NCI-H774 (cell line): ENCODE data around the gene MTMR3.
"Not testable (repeated sequence)": the region's sequence is repeated elsewhere in the genome, so short reads cannot be mapped to it uniquely, and the experiment has no call there.

Experiments
- DNase-seq: peaks from one replicate; lab custom pipeline; 2025; lab: John Stamatoyannopoulos, UW

The MTMR3 gene

DNA sequence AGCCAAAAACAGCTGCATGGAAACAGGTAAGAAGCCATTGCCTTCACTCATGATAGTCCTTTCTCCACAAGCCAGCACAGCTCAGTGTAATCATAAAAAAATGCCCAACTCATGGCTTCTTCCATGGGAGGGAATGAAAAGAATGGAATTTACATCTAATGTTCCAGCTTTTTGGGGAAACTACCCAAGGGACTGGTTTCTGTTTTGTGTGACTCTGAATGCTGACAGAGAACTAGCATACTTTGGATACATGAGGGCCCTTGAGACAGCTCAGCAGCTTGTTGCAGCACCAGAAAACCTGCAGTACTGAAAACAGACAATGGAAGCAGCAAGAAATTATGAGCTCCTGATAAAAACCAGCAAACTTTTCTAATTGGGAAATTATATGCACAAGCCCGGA lies 173.0 kb downstream of the MTMR3 start:
- no peak for DNase-seq

DNA sequence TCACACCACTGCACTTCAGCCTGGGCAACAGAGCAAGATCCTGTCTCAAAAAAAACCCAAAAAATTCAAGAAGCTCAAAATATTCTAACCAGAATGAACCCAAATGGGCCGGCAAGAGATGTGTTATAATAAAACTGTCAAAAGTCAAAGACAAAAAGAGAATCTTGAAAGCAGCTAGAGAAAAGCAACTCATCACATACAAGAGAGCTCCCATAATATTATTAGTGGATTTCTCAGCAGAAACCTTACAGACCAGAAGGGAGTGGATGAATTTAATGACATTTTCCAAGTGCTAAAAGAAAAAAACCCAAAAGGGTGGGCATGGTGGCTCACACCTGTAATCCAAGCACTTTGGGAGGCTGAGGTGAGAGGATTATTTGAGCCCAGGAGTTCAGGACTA lies 174.4 kb downstream of the MTMR3 start:
- no peak for DNase-seq

DNA sequence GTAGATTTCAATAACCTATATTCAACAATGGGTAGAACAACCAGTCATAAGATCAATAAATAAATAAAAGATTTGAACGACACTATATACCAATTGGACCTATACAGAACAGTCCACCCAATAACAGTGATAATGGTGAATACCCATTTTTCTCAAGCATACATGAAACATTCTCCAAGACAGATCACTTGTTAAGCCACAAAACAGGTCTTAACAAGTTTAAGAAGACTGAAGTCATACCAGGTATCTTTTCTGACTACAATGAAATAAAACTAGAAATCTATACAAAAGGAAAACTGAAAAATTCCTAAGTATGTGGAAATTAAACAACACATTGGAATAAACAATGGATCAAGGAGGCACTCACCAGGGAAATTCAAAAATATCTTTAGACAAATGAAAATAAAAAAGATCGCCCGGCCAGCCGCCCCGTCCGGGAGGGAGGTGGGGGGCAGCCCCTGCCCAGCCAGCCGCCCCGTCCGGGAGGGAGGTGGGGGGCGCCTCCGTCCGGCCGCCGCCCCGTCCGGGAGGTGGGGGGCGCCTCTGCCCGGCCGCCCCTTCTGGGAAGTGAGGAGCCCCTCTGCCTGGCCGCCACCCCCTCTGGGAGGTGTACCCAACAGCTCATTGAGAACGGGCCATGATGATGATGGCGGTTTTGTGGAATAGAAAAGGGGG lies 176.5 kb downstream of the MTMR3 start:
- not testable (repeated sequence) for DNase-seq

DNA sequence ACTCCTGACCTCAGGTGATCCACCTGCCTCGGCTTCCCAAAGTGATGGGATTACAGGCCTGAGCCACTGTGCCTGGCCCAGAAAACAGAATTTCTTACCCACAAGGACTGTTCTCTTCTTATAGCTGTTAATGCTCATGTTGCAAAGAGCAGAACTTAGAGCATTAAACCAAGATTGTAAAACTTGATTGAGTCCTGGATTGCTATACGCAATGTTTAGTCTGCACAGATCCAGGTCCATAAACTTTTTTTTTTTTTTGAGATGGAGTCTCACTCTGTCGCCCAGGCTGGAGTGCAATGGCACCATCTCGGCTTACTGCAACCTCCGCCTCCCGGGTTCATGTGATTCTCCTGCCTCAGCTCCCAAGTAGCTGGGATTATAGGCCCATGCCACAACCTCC lies 178.1 kb downstream of the MTMR3 start:
- not testable (repeated sequence) for DNase-seq

DNA sequence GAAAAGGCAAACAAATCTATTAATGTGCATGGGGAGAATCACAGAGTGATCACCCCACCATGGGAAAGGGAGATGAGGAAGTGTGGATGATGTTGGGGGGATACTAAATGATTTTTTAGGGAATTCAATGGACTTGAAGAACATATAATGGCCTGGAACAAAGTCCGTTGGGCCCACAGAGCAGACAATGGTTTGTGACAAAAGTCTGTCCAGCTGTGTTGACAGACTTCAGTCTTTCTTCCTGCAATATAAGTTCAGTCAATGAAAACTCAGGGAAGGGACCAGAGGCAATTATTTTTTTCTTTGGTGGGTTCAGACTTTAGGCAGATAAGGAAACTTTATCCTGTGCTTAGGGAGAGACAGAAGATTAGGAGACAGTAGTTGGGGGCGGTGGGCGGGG lies 179.3 kb downstream of the MTMR3 start:
- no peak for DNase-seq

DNA sequence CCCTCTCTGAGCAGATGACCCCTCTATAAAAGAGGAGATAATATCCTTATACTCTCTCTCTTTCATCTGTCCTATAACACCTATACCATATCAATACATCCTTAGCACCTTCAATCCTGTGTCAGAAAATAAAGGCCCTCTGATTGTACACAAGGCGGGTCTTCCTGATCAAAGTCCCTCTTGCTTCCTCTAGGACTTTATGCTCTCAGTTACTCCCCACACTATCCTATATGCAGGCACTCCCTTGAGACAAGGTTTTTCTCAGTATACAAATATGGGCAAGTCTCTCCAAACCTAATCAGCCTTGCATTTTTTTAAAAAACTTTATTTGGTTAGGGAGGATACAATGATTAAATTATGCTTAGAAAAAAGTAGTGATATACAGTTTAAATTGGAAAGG lies 180.0 kb downstream of the MTMR3 start:
- DNase-seq: no peak

DNA sequence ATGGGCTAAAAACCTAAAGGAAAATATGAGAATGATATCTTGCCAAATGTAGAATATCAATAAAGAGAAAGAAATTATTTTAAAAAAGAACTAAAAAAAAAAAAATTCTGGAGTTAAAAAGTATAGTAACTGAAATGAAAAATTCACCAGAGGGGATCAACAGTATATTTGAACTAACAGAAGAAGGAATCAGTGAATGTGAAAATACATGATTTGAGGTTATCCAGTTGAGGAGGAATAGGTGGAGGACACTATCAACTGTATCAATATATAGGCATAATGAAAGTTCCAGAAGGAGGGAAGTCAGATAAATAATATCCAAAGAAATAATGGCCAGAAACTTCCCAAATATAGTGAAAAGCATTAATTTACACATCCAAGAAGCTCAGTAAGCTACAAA lies 181.2 kb downstream of the MTMR3 start:
- DNase-seq: no peak

DNA sequence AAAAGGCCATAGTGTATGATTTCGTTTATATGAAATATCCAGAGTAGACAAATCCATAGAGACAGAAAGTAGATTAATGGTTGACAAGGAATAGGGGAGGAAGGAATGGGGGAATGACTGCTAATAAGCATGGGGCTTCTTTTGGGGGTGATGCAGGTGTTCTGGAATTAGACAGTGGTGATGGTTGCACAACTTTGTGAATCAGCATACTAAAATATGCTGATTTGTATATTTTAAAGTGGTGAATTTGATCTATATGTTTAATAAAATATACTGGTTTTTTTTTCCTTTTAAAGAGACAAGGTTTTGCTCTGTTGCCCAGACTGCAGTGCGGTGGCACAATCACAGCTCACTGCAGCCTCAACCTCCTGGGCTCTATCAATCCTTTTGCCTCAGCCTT lies 190.8 kb downstream of the MTMR3 start:
- no peak for DNase-seq

DNA sequence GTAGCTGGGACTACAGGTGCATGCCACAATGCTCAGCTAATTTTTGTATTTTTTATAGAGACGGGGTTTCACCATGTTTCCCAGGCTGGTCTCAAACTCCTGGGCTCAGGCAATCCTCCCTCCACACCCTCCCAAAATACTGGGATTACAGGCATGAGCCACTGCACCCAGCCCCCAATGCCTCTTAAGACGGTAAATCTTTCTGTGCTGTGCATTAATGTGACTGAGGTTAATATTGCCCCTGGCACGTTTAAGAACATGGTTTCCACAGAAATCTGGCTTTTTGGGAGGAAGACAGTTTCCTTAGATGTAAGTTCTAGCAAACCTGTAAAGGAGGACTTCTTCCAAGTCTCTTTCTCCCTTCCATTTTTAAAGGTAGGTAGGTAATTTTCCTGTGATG lies 191.2 kb downstream of the MTMR3 start:
- DNase-seq: no peak

DNA sequence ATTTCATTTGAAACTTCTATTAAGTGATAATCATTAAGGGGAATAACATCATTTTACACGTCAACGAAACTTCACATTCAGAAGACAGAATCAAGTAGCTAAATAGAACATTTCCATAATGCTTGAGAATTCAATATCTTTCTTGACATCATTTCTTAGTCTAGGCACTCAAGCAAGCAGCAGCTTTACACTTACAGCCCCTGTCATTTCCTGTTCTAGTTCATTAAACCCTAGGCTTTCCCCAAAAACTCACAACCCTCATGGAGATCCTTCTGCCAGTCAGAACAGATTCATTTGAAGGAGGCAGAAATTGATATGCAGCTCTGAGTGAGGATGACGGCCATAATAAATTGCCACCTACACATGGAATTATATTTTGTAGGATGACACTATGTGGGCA lies 192.0 kb downstream of the MTMR3 start:
- no peak for DNase-seq

DNA sequence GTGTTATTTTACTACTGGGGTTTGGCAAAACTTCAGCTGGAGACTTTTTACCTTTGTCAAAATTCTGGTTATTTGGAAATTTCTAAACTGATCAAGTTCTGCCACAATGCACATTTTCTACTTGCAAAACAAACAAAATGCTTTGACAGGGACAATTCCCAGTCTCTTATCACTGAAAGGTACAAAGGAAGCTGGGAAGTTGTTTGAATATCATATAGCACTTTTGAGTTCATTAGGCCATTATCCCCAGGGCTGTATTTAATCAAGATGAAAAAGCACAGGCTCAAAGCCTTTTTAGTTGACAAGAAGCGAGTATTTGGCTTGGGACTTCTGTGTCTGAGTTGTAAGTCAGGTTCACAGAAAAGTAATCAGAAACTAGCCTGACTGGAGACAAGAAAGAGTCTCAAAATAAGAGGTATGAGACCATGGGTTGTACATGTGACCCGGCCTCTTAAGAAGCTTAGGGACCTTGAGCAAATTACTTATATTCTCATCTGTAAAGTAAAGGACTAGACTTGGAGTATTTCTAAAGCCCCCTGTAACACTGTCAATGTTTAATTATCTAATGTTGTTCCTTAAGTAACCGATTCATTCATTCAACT lies 194.4 kb downstream of the MTMR3 start:
- DNase-seq: no peak

DNA sequence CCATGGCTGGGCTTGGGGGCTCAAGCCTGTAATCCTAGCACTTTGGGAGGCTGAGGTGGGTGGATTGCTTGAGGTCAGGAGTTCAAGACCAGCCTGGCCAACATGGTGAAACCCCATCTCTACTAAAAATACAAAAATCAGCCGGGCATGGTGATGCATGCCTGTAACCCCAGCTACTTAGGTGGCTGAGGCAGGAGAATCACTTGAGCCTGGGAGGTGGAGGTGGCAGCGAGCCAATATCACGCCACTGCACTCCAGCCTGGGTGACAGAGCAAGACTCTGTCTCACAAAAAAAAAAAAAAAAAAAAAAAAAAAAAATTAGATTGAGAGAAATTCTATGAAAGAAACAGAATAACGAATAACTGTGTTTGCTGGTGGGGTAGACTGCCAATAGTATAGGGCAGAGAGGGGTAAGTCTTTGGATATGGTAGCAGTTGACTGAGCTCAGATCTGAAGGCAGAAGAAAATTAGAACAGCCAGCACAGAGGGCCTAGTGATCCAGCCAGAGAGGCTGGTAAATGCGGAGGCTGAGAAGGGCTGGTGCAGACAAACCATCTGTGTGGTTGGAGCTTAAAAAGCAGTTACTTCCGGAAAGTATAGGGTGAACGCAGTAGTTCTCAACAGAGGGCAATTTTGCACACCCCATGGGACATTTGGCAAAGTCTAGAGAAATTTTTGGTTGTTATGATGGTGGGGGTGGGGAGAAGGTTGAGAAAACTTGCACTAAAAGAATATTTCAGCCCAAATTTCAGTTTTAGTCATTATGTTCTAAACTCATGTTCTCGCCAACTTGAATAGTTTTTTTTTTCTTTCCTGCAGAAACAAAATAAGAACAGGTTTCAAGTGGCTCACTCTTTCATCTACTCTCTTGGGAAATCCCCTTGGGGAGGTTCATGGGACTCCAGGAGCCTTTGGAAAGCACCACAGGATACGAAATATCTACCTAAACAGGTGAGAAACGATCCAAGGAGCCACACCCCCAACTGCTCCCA lies 195.6 kb downstream of the MTMR3 start:
- DNase-seq: no peak

DNA sequence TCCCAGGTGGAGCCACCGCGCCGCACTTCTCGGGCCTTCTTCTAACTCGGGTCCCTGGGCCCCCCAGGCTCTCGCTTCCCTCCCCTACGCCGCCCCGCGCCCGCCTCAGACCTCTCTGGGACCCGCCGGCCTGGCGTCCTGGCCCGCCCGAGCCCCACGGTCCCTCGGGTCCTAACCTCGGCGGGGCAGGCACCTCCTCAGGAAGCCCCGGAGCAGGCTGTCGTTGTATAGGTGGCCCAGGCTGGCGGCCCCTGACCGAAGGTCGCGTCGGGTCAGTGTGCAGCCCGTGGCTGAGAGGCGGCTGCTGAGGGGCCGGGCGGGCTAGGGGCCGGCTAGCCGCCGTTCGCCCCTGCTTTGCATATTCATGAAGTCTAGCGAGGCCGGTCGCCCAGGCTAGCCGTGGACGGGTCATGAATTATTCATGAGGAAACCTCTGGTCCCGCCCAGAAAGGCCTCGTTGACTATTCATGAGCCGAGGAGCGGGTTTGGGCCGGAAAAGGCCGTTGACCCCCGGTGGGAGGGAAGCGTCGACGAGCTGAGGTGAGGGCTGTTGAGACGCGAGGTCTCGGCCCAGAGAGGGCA lies 197.1 kb downstream of the MTMR3 start, which contains the start of gene HORMAD2:
TSS of gene HORMAD2 (plus strand) at position 513 of the 582 bp plus-strand sequence. CDS start 13,489 bp downstream, outside the sequence.
- no peak for DNase-seq
